ENCODE results near the gene CMTM6.
"Not testable (repeated sequence)": the region's sequence is repeated elsewhere in the genome, so short reads cannot be mapped to it uniquely, and the experiment has no call there.

The CMTM6 gene

GRCh38 chr3:32440611-32441350 lies 61.9 kb downstream of the CMTM6 start:
- DNase-seq: no peak

GRCh38 chr3:32439421-32439820 lies 63.2 kb downstream of the CMTM6 start:
- DNase-seq: not testable (repeated sequence)

DNA sequence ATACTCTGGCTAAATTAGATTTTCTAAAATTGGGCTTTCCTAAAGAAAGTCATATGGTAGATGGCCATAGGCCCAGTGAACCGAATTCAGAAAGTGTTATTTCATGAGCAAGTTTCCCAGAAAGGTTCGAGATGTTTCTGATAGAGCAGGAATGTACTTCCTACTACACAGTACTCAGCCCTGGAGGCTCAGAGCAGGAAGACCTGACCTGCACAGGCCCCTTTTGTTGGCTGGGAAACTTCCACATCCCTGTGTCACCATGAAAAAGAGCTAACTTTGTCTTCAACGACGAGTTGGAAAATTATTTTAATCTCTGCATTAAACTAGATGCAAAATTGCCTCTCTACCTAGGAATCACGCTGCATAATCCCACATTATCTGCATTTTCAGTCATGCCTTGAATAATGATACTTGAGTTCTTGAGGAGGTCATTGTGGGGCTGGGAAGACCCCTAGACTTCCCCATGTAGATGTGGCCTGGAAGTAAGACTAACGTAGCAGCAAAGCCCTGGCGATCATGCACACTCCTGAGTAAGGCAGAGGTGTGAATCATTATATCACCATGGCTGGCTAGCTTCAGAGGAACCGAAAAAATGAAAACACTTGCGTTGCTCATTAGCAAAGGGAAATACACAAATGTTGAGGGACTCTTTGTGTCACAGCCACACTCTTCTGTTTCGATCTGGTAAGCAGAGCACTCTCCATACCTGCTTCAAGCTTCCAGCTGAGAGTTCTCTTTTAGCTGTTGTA lies 63.9 kb downstream of the CMTM6 start:
- no peak for DNase-seq

- no peak for DNase-seq
Measured at GRCh38 chr3:32437896-32438295, 64.8 kb downstream of the CMTM6 start.

- DNase-seq: no peak
Measured at GRCh38 chr3:32436816-32437189, 65.8 kb downstream of the CMTM6 start.

GRCh38 chr3:32435911-32436815 lies 66.5 kb downstream of the CMTM6 start:
- DNase-seq: no peak

DNA sequence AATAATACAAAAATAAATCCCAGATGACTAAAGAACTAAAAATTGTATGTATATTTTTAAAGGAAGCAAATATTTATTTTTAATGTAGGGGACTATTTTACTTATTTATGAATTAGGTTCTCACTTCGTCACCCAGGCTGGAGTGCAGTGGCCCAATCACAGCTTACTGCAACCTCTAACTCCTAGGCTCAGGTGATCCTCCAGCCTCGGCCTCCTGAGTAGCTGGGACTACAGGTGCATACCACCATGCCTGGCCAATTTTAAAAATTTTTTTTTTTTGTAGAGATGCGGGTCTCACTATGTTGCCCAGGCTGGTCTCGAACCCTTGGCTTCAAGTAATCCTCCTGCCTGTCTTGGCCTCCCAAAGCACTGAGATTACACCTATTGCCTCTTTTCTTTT lies 68.4 kb downstream of the CMTM6 start:
- DNase-seq: no peak

- DNase-seq: no peak
Measured at GRCh38 chr3:32432711-32433530, 69.7 kb downstream of the CMTM6 start.

GRCh38 chr3:32432045-32432710 lies 70.5 kb downstream of the CMTM6 start:
- no peak for DNase-seq

- DNase-seq: no peak
Measured at GRCh38 chr3:32431481-32431880, 71.2 kb downstream of the CMTM6 start.
